Glutamatergic neuron (in vitro differentiated cells): ENCODE data around the gene RBM39. TPM values are rescaled to one million over a fixed set of nuclear protein-coding genes. Genes with fewer than 3 reads are reported as not detected.

Experiments
- DNase-seq: peaks from one replicate; pipeline ENCODE4 v3.0.0; 2022
- H3K27ac Mint-ChIP-seq: one replicate; pipeline ENCODE4 v1.8.0; 2020; ENCODE audit warnings: mild to moderate bottlenecking, mixed read lengths, inconsistent platforms; ENCODE audit not compliant: unreplicated experiment
- H3K27me3 Mint-ChIP-seq: one replicate; pipeline ENCODE4 v1.8.0; 2020; ENCODE audit warnings: mild to moderate bottlenecking, moderate library complexity, mixed read lengths, inconsistent platforms; ENCODE audit not compliant: unreplicated experiment
- H3K36me3 Mint-ChIP-seq: one replicate; pipeline ENCODE4 v1.8.0; 2020; ENCODE audit warnings: mild to moderate bottlenecking, mixed read lengths, inconsistent platforms; ENCODE audit not compliant: unreplicated experiment
- H3K4me1 Mint-ChIP-seq: one replicate; pipeline ENCODE4 v1.8.0; 2020; ENCODE audit warnings: mild to moderate bottlenecking, low read depth, mixed read lengths, inconsistent platforms; ENCODE audit not compliant: unreplicated experiment
- H3K4me3 Mint-ChIP-seq: one replicate; pipeline ENCODE4 v1.8.0; 2020; ENCODE audit warnings: mild to moderate bottlenecking, mixed read lengths, inconsistent platforms; ENCODE audit not compliant: unreplicated experiment
- H3K9me3 Mint-ChIP-seq: one replicate; pipeline ENCODE4 v1.8.0; 2020; ENCODE audit warnings: mild to moderate bottlenecking, moderate library complexity, mixed read lengths, inconsistent platforms; ENCODE audit not compliant: unreplicated experiment
- total RNA-seq: library from RNA; stranded (reverse); fragmentation: NEBNext Ultra II Directional; extraction: Animal tissue kit (Norgen Biotek cat#: 25700); gene quantifications from one replicate; pipeline ENCODE4 v1.2.1, GENCODE V29; 2021; ENCODE audit not compliant: unreplicated experiment
- TF ChIP-seq, protein P1 (sequence below): fragments of 200-600 bp; sonication (generic); IDR thresholded peaks from one replicate; pipeline ENCODE4 v1.5.0; 2021; ENCODE audit not compliant: partially characterized antibody, unreplicated experiment

The RBM39 gene
- total RNA-seq, 1 donor from 2014 or later = 358 TPM

DNA sequence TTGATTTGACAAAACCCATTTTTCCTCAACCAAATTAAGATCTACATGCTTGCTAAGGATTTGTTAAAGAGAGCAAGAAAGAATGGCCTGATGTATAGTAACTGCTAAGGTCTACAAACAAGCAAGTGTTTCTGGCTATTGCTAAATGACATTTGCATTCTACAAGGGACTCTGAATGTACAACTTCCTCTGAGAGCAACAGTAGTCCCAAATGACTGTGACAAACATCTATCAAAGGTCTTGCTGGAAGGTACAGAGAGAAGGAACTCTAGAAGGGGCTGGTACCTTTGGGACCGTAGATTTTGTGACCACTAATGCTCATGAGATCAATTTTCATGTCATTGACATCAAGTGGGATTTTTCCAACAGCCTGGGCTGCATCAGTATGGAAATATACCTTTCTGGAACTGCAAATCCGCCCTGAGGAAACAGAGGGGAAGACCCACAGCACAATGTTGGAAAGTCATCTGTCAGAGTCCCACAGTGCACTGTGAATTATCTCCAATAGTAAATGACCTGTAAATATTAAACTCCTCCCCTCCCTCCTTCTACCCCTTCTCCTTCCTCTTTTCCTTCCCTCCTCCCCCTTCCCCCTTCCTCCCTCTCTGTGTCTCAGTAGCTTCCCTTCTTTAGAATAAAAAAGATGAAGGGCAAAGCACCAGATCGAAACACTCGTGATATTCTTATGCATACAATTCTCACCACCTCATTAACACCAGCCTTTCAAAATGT lies 61.4 kb downstream of the RBM39 start:
- H3K27ac Mint-ChIP-seq = no peak overlapping the region
- no peak overlapping the region for H3K4me3 Mint-ChIP-seq
- peaks cover 2% of the 10 kb centered on the region for H3K9me3 Mint-ChIP-seq
- TF ChIP-seq, protein P1, sequence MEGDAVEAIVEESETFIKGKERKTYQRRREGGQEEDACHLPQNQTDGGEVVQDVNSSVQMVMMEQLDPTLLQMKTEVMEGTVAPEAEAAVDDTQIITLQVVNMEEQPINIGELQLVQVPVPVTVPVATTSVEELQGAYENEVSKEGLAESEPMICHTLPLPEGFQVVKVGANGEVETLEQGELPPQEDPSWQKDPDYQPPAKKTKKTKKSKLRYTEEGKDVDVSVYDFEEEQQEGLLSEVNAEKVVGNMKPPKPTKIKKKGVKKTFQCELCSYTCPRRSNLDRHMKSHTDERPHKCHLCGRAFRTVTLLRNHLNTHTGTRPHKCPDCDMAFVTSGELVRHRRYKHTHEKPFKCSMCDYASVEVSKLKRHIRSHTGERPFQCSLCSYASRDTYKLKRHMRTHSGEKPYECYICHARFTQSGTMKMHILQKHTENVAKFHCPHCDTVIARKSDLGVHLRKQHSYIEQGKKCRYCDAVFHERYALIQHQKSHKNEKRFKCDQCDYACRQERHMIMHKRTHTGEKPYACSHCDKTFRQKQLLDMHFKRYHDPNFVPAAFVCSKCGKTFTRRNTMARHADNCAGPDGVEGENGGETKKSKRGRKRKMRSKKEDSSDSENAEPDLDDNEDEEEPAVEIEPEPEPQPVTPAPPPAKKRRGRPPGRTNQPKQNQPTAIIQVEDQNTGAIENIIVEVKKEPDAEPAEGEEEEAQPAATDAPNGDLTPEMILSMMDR = no peak
- H3K36me3 Mint-ChIP-seq = no peaks in the 10 kb centered on the region
- peaks cover 3% of the 10 kb centered on the region for H3K4me1 Mint-ChIP-seq
- DNase-seq = no peak
- no peaks in the 10 kb centered on the region for H3K27me3 Mint-ChIP-seq

DNA sequence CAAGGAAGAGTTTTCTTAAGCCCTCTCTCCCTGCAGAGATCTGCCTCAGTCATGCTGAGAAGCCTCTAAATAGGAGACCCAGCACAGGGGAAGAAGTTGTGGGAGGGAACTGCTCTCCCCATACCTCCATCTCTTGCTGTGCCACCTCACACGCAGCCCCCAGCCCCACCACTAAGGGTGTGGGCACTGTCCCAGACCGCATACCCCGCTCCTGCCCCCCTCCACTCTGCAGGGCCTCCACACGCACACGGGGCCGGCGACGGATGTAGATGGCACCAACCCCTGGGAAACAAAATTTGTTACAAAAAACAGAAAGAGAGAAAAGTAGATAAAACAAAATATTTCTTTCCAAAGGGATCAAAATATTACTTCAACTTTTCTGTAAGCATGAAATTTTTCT lies 67.1 kb downstream of the RBM39 start:
- H3K27ac Mint-ChIP-seq = no peak overlapping the region
- no peaks in the 10 kb centered on the region for H3K4me1 Mint-ChIP-seq
- TF ChIP-seq, protein P1 = no peak
- H3K4me3 Mint-ChIP-seq = no peak overlapping the region
- peaks cover 9% of the 10 kb centered on the region for H3K9me3 Mint-ChIP-seq
- no peaks in the 10 kb centered on the region for H3K36me3 Mint-ChIP-seq
- DNase-seq = no peak
- no peaks in the 10 kb centered on the region for H3K27me3 Mint-ChIP-seq

DNA sequence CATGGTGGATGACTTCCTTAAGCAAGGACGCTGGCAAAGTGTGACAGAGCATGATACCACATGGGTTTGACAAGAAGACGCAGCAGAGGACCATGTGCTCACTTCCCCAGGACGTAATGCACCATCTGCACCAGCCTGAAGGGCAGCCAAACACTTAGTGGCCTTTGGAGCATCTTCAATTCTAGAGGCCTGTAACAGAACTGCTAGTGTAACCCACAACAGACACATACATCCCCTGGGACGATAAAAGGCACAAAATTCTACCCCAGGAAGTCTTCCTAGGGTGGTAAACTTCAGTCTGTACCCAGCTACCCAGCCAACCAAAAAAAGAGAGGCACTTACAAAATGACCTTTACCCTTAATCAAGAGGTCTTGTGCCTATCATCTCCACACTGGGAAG lies 68.2 kb downstream of the RBM39 start:
- Mint-ChIP-seq H3K4me1 (no peaks in the 10 kb centered on the region), H3K4me3 (no peak overlapping the region), H3K9me3 (peaks cover 9% of the 10 kb centered on the region), H3K36me3 (no peaks in the 10 kb centered on the region), H3K27ac (no peak overlapping the region), H3K27me3 (no peaks in the 10 kb centered on the region)
- DNase-seq = no peak
- TF ChIP-seq, protein P1 = no peak

DNA sequence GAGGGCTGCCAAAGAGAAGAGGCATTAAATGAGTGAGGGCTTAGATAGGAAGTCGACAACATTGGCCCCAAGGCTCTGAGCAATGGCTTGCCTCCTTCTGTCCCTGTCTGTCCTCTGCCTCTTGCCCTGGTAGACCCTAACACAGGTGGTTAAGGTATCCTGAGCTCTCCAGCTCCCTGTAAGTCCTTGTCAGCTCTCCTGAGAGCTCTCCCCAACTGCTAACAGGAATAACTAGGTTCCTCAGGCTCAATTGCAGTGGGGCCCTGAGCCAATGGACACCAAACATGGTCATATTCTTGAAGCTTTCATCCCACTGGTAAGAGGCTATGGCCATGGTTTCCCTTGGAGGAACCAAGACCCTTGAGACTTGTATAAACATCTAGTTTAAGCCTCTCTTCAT lies 72.4 kb downstream of the RBM39 start:
- Mint-ChIP-seq H3K4me1 (no peaks in the 10 kb centered on the region), H3K4me3 (no peak overlapping the region), H3K36me3 (no peaks in the 10 kb centered on the region), H3K27ac (no peak overlapping the region), H3K9me3 (peaks cover 6% of the 10 kb centered on the region), H3K27me3 (peaks cover 2% of the 10 kb centered on the region)
- DNase-seq = no peak
- TF ChIP-seq, protein P1 = no peak

DNA sequence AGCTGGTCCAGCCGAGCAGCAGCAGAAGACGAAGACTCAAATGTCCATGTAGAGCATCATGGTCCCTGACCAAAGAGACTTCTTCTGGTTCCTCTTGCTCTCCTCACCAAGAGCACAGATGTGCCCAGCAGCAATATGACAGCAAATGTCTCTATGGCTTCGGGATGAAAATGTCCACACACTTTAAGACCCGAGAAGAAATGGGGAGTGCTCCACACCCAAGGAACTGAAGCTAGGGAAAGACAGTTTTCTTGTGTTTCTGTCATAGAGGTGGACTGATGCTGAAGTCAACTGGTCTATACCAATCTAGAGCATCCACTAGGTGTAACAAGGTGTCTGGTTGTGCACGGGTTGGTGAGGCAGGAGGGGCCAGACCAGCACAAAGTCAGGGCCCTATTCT lies 72.8 kb downstream of the RBM39 start:
- TF ChIP-seq, protein P1 = no peak
- H3K27ac Mint-ChIP-seq = no peak overlapping the region
- H3K4me3 Mint-ChIP-seq = no peak overlapping the region
- H3K4me1 Mint-ChIP-seq = no peaks in the 10 kb centered on the region
- peaks cover 2% of the 10 kb centered on the region for H3K27me3 Mint-ChIP-seq
- H3K36me3 Mint-ChIP-seq = no peaks in the 10 kb centered on the region
- DNase-seq = no peak
- peaks cover 6% of the 10 kb centered on the region for H3K9me3 Mint-ChIP-seq
